IMR-90 (cell line): ENCODE data around the gene PRKAG2. TPM values are rescaled to one million over a fixed set of nuclear protein-coding genes. Genes with fewer than 3 reads are reported as not detected.

ENCODE experiments used
- ATAC-seq: fragments of 200-7000 bp; cut with Tn5 transposase; 2 replicates; pipeline ENCODE4 v1.9.1; 2020; ENCODE audit warnings: low read depth, mild to moderate bottlenecking, moderate library complexity
- BruUV-seq: library from RNA; stranded (reverse); fragments of 400-500 nt; replicated peaks from 2 replicates; lab custom pipeline; 2021; lab: Mats Ljungman, UMichigan
- CTCF ChIA-PET: fragments of 300-600 bp; formaldehyde crosslinking; extraction: SDS; loops from one replicate; lab custom pipeline; 2021; ENCODE audit warnings: antibody characterized with exemption; lab: Yijun Ruan, JAX
- POLR2A ChIA-PET: fragments of 300-600 bp; sonication (Branson Sonifier 250); formaldehyde crosslinking; loops from one replicate; lab custom pipeline; 2022; ENCODE audit warnings: antibody characterized with exemption; ENCODE audit not compliant: unreplicated experiment; lab: Charles Lee
- DNase-seq: peaks from one replicate; pipeline ENCODE4 v3.0.0; 2013
- H2AFZ ChIP-seq: replicated peaks from 2 replicates; pipeline ENCODE3; 2013; ENCODE audit warnings: low read length, mild to moderate bottlenecking; ENCODE audit not compliant: poor library complexity
- H2AK5ac ChIP-seq: 2 replicates; pipeline ENCODE4 v1.6.1; 2013; ENCODE audit warnings: low read depth, low read length, inconsistent platforms
- H2AK9ac ChIP-seq: replicated peaks from 2 replicates; pipeline ENCODE3; 2013; ENCODE audit warnings: mild to moderate bottlenecking, low read depth, low read length, moderate library complexity; ENCODE audit not compliant: poor library complexity
- H2BK120ac ChIP-seq: 2 replicates; pipeline ENCODE4 v1.6.1; 2013; ENCODE audit warnings: low read depth, low read length, inconsistent platforms
- H2BK15ac ChIP-seq: 3 replicates; pipeline ENCODE4 v1.6.1; 2013; ENCODE audit warnings: low read depth, low read length, inconsistent platforms
- H2BK20ac ChIP-seq: 2 replicates; pipeline ENCODE4 v1.6.1; 2013; ENCODE audit warnings: low read depth, mild to moderate bottlenecking, inconsistent platforms, low read length, moderate library complexity
- H2BK5ac ChIP-seq: 2 replicates; pipeline ENCODE4 v1.6.1; 2013; ENCODE audit warnings: mild to moderate bottlenecking, low read depth, low read length, inconsistent platforms; ENCODE audit not compliant: poor library complexity, severe bottlenecking
- H3K14ac ChIP-seq: replicated peaks from 2 replicates; pipeline ENCODE4 v1.6.1; 2013; ENCODE audit warnings: low read depth, low read length, inconsistent platforms
- H3K18ac ChIP-seq: 2 replicates; pipeline ENCODE4 v1.6.1; 2013; ENCODE audit warnings: low read depth, low read length, control low read depth
- H3K23ac ChIP-seq: 2 replicates; pipeline ENCODE4 v1.6.1; 2013; ENCODE audit warnings: low read depth, low read length, inconsistent platforms
- H3K27ac ChIP-seq: 2 replicates; pipeline ENCODE4 v1.5.1; 2013; ENCODE audit warnings: mild to moderate bottlenecking, control low read depth, low read length; ENCODE audit not compliant: insufficient read depth
- H3K27me3 ChIP-seq: 2 replicates; pipeline ENCODE4 v1.6.1; 2013; ENCODE audit warnings: low read length; ENCODE audit not compliant: control insufficient read depth, insufficient read depth
- H3K36me3 ChIP-seq: 2 replicates; pipeline ENCODE4 v1.6.1; 2013; ENCODE audit warnings: low read length, mixed read lengths; ENCODE audit not compliant: control insufficient read depth, insufficient read depth
- H3K4ac ChIP-seq: 2 replicates; pipeline ENCODE4 v1.6.1; 2013; ENCODE audit warnings: low read depth, low read length, inconsistent platforms
- H3K4me1 ChIP-seq: 2 replicates; pipeline ENCODE4 v1.6.1; 2013; ENCODE audit warnings: low read length, mixed read lengths; ENCODE audit not compliant: control insufficient read depth, insufficient read depth
- H3K4me2 ChIP-seq: 2 replicates; pipeline ENCODE4 v1.6.1; 2013; ENCODE audit warnings: low read depth, mild to moderate bottlenecking, control low read depth, low read length, moderate library complexity
- H3K4me3 ChIP-seq: 2 replicates; pipeline ENCODE4 v1.5.1; 2013; ENCODE audit warnings: low read depth, mild to moderate bottlenecking, control low read depth, low read length, moderate library complexity; ENCODE audit not compliant: insufficient read depth
- H3K56ac ChIP-seq: 2 replicates; pipeline ENCODE4 v1.6.1; 2013; ENCODE audit warnings: low read length, inconsistent platforms; ENCODE audit not compliant: insufficient read depth; ENCODE audit errors: extremely low read depth
- H3K79me1 ChIP-seq, 2 experiments: 2 replicates each; pipeline ENCODE4 v1.6.1; 2013; ENCODE audit warnings: low read length in 2 of 2, inconsistent platforms in 1 of 2, low read depth in 1 of 2
- H3K9ac ChIP-seq: 2 replicates; pipeline ENCODE4 v1.6.1; 2013; ENCODE audit warnings: low read depth, low read length, control low read depth
- H3K9me1 ChIP-seq: 2 replicates; pipeline ENCODE4 v1.6.1; 2013; ENCODE audit warnings: low read length, inconsistent platforms; ENCODE audit not compliant: insufficient read depth
- H3K9me3 ChIP-seq: 2 replicates; pipeline ENCODE4 v1.6.1; 2013; ENCODE audit warnings: low read length; ENCODE audit not compliant: control insufficient read depth, insufficient read depth
- H4K20me1 ChIP-seq: 2 replicates; pipeline ENCODE4 v1.6.1; 2013; ENCODE audit warnings: low read length, inconsistent platforms; ENCODE audit not compliant: insufficient read depth
- H4K5ac ChIP-seq: 2 replicates; pipeline ENCODE4 v1.6.1; 2013; ENCODE audit warnings: mild to moderate bottlenecking, low read depth, low read length, control low read depth
- H4K8ac ChIP-seq, 2 experiments: 2 replicates each; pipeline ENCODE4 v1.6.1; 2013; ENCODE audit warnings: low read depth in 2 of 2, low read length in 2 of 2, control low read depth in 1 of 2, inconsistent platforms in 1 of 2
- H4K91ac ChIP-seq: 2 replicates; pipeline ENCODE4 v1.6.1; 2013; ENCODE audit warnings: low read depth, low read length, inconsistent platforms; ENCODE audit not compliant: insufficient read depth
- BHLHE40 ChIP-seq: fragments of 150-350 bp; IDR thresholded peaks from 2 replicates; pipeline ENCODE4 v1.6.1; 2016; ENCODE audit warnings: mild to moderate bottlenecking, low read depth, low read length
- CEBPB ChIP-seq: IDR thresholded peaks from 2 replicates; pipeline ENCODE4 v1.6.1; 2012; ENCODE audit warnings: low read depth, low read length, improper control_type of control experiment
- CHD1 ChIP-seq: IDR thresholded peaks from 2 replicates; pipeline ENCODE4 v1.6.1; 2012; ENCODE audit warnings: low read depth, low read length, improper control_type of control experiment
- CTCF ChIP-seq: conservative IDR thresholded peaks from 2 replicates; pipeline ENCODE4 v1.5.1; 2012; ENCODE audit warnings: mild to moderate bottlenecking, low read depth, low read length, improper control_type of control experiment
- ELK1 ChIP-seq: fragments of 150-350 bp; IDR thresholded peaks from 2 replicates; pipeline ENCODE4 v1.6.1; 2016; ENCODE audit warnings: low read depth, mild to moderate bottlenecking, low read length, moderate library complexity, borderline replicate concordance
- FOS ChIP-seq: fragments of 150-350 bp; IDR thresholded peaks from 2 replicates; pipeline ENCODE4 v1.6.1; 2016; ENCODE audit warnings: low read depth, low read length
- MAFK ChIP-seq: IDR thresholded peaks from 2 replicates; pipeline ENCODE4 v1.6.1; 2012; ENCODE audit warnings: low read depth, low read length, improper control_type of control experiment
- MAZ ChIP-seq: IDR thresholded peaks from 2 replicates; pipeline ENCODE4 v1.6.1; 2012; ENCODE audit warnings: low read depth, mild to moderate bottlenecking, low read length, improper control_type of control experiment, moderate library complexity, borderline replicate concordance
- MXI1 ChIP-seq: IDR thresholded peaks from 2 replicates; pipeline ENCODE4 v1.6.1; 2012; ENCODE audit warnings: low read depth, mild to moderate bottlenecking, low read length, moderate library complexity, borderline replicate concordance
- NFE2L2 ChIP-seq: fragments of 150-350 bp; IDR thresholded peaks from 2 replicates; pipeline ENCODE4 v1.6.1; 2016; ENCODE audit warnings: low read depth, mild to moderate bottlenecking, low read length
- POLR2A ChIP-seq: IDR thresholded peaks from 2 replicates; pipeline ENCODE4 v1.6.1; 2012; ENCODE audit warnings: mild to moderate bottlenecking, low read depth, low read length
- RAD21 ChIP-seq: IDR thresholded peaks from 2 replicates; pipeline ENCODE4 v1.6.1; 2012; ENCODE audit warnings: low read length, improper control_type of control experiment
- RCOR1 ChIP-seq: IDR thresholded peaks from 2 replicates; pipeline ENCODE4 v1.6.1; 2012; ENCODE audit warnings: mild to moderate bottlenecking, low read length, improper control_type of control experiment; ENCODE audit not compliant: insufficient replicate concordance
- RFX5 ChIP-seq: IDR thresholded peaks from 2 replicates; pipeline ENCODE4 v1.8.0; 2012; ENCODE audit warnings: low read depth, mild to moderate bottlenecking, low read length, moderate library complexity
- SMC3 ChIP-seq: fragments of 150-350 bp; IDR thresholded peaks from 2 replicates; pipeline ENCODE4 v1.6.1; 2016; ENCODE audit warnings: low read depth, mild to moderate bottlenecking, antibody characterized with exemption, low read length, moderate library complexity
- USF2 ChIP-seq: fragments of 150-350 bp; IDR thresholded peaks from 2 replicates; pipeline ENCODE4 v1.6.1; 2017; ENCODE audit warnings: mild to moderate bottlenecking, antibody characterized with exemption, low read length, low read depth
- WGBS, 2 experiments: methylation state at CpG; one replicate each; pipeline versions ENCODE4 v1.1.5 to v1.1.7; 2013; ENCODE audit warnings: missing lambda C conversion rate in 2 of 2; ENCODE audit not compliant: insufficient read length in 1 of 2; ENCODE audit errors: extremely low coverage in 2 of 2; 5-methylcytosine and 5-hydroxymethylcytosine counted together
- dilution Hi-C: fragments of 300-500 bp; cut with HindIII; formaldehyde crosslinking; loops from one replicate; pipeline ENCODE4 v1.14.3; 2018; ENCODE audit warnings: low sequenced_read_pairs; ENCODE audit not compliant: unreplicated experiment
- in situ Hi-C: fragments of 300-500 bp; cut with MboI; formaldehyde crosslinking; loops from 3 replicates; pipeline ENCODE4 v1.14.3; 2019; ENCODE audit warnings: low sequenced_read_pairs, inconsistent platforms, mixed read lengths
- intact Hi-C: fragments of 100-400 bp; cut with micrococcal nuclease; formaldehyde crosslinking; loops from 2 replicates; pipeline ENCODE4 v1.10.0; 2022
- polyA plus RNA-seq, 3 experiments: library from polyadenylated mRNA; depleted of rRNA; stranded (reverse); fragments of >200 nt; gene quantifications; 2 replicates each; pipeline ENCODE4 v1.2.3, GENCODE V29; 2012; ENCODE audit warnings: low replicate concordance in 1 of 3
- total RNA-seq: library from RNA; depleted of rRNA; stranded (reverse); fragments of >200 nt; gene quantifications from 2 replicates; pipeline ENCODE4 v1.2.3, GENCODE V29; 2012

The PRKAG2 gene
- total and polyA plus RNA-seq, 2 of the 4 experiments (the other 2 are of a cell fraction), result 15.4 to 21.6 TPM

- BruUV-seq, result no TSS peak
- H2AFZ ChIP-seq, result no peak overlapping the region
- no peaks in the 10 kb centered on the region for H3K79me1 ChIP-seq
- H3K4me2 ChIP-seq, result no peak overlapping the region
- H3K4ac ChIP-seq, result no peak overlapping the region
- H2BK20ac ChIP-seq, result no peak overlapping the region
- CTCF ChIA-PET, result no interaction called here
- no peaks in the 10 kb centered on the region for H3K36me3 ChIP-seq
- no peak overlapping the region for H3K4me3 ChIP-seq
- ATAC-seq (no peak), DNase-seq (no peak)
- POLR2A ChIA-PET, result no interaction called here
- no peak overlapping the region for H3K27ac ChIP-seq
- no peak overlapping the region for H2AK9ac ChIP-seq
- H3K27me3 ChIP-seq, result peaks cover 78% of the 10 kb centered on the region
- intact Hi-C loops, result no loop called here
- H4K20me1 ChIP-seq, result no peaks in the 10 kb centered on the region
- WGBS, 2 experiments, result 73% methylated on average over 3 of the region's 4 CpGs; no CpG with 5 or more reads in 1 of the 2 experiments
- H3K9ac ChIP-seq, result no peak overlapping the region
- no peak overlapping the region for H4K91ac ChIP-seq
- peaks cover 3% of the 10 kb centered on the region; the same call in 1 of the 2 replicates for H3K9me3 ChIP-seq
- H3K56ac ChIP-seq, result no peak overlapping the region
- no peaks in the 10 kb centered on the region for H3K9me1 ChIP-seq
- H4K8ac ChIP-seq, result no peak overlapping the region
- dilution Hi-C loops, result no loop called here
- no peak overlapping the region for H2BK120ac ChIP-seq
- no peak for TF ChIP-seq MAZ
- TF ChIP-seq BHLHE40, result no peak
- TF ChIP-seq RCOR1, result no peak
- no peak for TF ChIP-seq SMC3
- no peak for TF ChIP-seq MAFK
- no peak for TF ChIP-seq CEBPB
- no peak for TF ChIP-seq NFE2L2
- no peak for TF ChIP-seq MXI1
- TF ChIP-seq RFX5, result no peak
- TF ChIP-seq RAD21, result no peak
- TF ChIP-seq CHD1, result no peak
- no peak for TF ChIP-seq CTCF
- TF ChIP-seq POLR2A, result no peak
- no peak for TF ChIP-seq FOS
- TF ChIP-seq USF2, result no peak
- TF ChIP-seq ELK1, result no peak
- H2BK5ac ChIP-seq, result no peak overlapping the region
- no peak overlapping the region for H2AK5ac ChIP-seq
- H2BK15ac ChIP-seq, result no peak overlapping the region
- no peak overlapping the region for H3K18ac ChIP-seq
- in situ Hi-C loops, result loop anchor here (25.0 kb wide), 2 partner anchors 308 to 408 kb away; no protein-coding TSS in a partner anchor
- H3K4me1 ChIP-seq, result no peaks in the 10 kb centered on the region
- H4K5ac ChIP-seq, result no peak overlapping the region
- no peak overlapping the region for H3K23ac ChIP-seq
- H3K14ac ChIP-seq, result no peak overlapping the region
These were observed 106.7 kb downstream of the PRKAG2 start for GRCh38 chr7:151770232-151770631.
